ENCODE results near the gene HGS.

HGS gene

GRCh38 chr17:81641825-81642489 is 41.9 kb upstream of the HGS start:
- DNase-seq (ENCODE audit: insufficient read length, low spot score) (no peak), FAIRE-seq (no peak)
- TF ChIP-seq CTCF (IDR thresholded peaks at IDR 0.05; ENCODE audit: insufficient read depth, missing control alignments): no peak

GRCh38 chr17:81644496-81644895 is 39.3 kb upstream of the HGS start:
- no peak for TF ChIP-seq CTCF (IDR thresholded peaks at IDR 0.05; ENCODE audit: insufficient read depth, missing control alignments)
- FAIRE-seq: no peak
- no peak for DNase-seq (ENCODE audit: insufficient read length, low spot score)

GRCh38 chr17:81644976-81645952 is 38.5 kb upstream of the HGS start:
- DNase-seq (ENCODE audit: insufficient read length, low spot score): no peak
- FAIRE-seq: no peak

GRCh38 chr17:81646869-81647600 is 36.8 kb upstream of the HGS start:
- DNase-seq (ENCODE audit: insufficient read length, low spot score) (no peak), FAIRE-seq (no peak)
- TF ChIP-seq CTCF (IDR thresholded peaks at IDR 0.05; ENCODE audit: insufficient read depth, missing control alignments): no peak

More at GRCh38 chr17:81644976-81645952, 38.5 kb upstream of the HGS start:
- no peak for TF ChIP-seq CTCF (IDR thresholded peaks at IDR 0.05; ENCODE audit: insufficient read depth, missing control alignments)

GRCh38 chr17:81647640-81648012 is 36.2 kb upstream of the HGS start:
- no peak for FAIRE-seq
- TF ChIP-seq CTCF (IDR thresholded peaks at IDR 0.05; ENCODE audit: insufficient read depth, missing control alignments): no peak
- DNase-seq (ENCODE audit: insufficient read length, low spot score): no peak

GRCh38 chr17:81648013-81648706 is 35.7 kb upstream of the HGS start:
- no peak for TF ChIP-seq CTCF (IDR thresholded peaks at IDR 0.05; ENCODE audit: insufficient read depth, missing control alignments)
- FAIRE-seq (no peak), DNase-seq (ENCODE audit: insufficient read length, low spot score) (no peak)

Data from D721Med (cell line).